Hematopoietic multipotent progenitor cell (in vitro differentiated cells): Measurements from ENCODE around the gene MDH1B. TPM values are rescaled to one million over a fixed set of nuclear protein-coding genes. Genes with fewer than 3 reads are reported as not detected.
"Not testable (repeated sequence)": the region's sequence is repeated elsewhere in the genome, so short reads cannot be mapped to it uniquely, and the experiment has no call there.

Source experiments
- DNase-seq, 3 donors: peaks; one replicate each; pipeline ENCODE4 v3.0.0-alpha.2; 2011 to 2015; ENCODE audit warnings: low read depth in 2 of 3, low spot score in 2 of 3
- total RNA-seq: library from RNA; depleted of rRNA; stranded (reverse); fragments of >200 nt; gene quantifications from one replicate; pipeline ENCODE4 v1.2.3, GENCODE V29; 2012

MDH1B gene
- 1.3 TPM for total RNA-seq

DNA sequence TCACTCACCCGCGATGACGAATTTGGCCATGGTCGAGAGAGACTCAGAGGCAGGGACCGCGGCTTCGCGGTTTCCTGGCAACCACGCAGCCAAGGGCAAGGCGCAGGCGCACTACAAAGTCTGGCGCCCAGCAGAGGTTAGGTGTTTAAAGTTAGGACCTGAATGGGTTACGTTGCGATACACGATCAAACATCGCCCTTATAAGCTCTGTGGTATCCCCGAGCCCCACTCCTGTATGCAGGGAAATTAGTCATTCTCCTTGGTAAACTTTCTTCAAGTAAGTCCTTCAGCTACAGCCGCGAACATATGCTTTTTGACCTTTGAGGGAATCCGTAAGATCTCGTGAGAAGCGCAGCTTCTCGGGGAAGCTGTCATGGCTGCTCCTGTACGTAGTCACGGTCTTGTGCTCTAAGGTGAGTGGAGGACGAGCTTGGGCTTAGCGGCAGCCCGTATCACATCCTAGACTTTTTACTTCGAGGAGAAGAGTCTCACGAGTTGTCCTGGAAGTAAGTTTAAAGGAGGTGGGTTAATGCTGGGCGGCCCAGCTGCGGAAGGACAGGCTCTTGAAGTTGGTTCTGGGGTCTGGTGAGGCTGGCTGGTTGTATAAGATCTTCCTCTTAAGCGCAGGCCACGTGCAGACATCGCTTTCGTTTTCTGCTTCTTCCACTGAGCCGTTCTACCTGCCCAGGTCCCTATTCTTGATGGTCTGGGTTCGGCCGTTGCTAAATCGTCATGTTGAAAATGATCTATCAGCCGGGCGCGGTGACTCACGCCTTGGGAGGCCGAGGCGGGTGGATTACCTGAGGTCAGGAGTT lies at the start of gene MDH1B, which contains the start of gene FASTKD2:
MDH1B (minus strand) TSS at position 87 of the 815 bp plus-strand sequence; CDS start at position 30, 57 bp downstream.
FASTKD2 (plus strand) TSS at position 365 of the 815 bp plus-strand sequence. CDS start 1,088 bp downstream, outside the sequence.
- peak; percentile 79 to 95 (median 95) for DNase-seq

DNA sequence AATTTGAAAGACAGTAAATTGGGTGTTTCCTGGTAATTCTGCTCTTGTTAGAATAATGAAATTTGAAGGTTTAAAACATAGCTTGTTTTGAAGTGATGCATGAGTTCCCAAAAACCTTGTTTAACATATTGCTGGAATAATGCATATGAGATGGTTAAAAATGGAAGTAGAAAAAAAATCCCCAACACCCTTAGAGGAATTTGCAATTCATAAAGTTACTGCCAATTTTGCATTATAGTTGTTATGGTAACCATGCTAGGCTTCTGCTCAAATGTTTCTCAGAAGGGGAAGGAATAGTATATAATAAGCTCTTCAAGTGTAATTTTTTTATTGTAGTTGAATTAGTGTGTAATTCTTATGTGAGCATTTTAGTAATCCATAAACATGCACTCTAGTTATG lies 49.4 kb upstream of the MDH1B start:
- no peak for DNase-seq

GRCh38 chr2:206812471-206812870 lies 47.3 kb upstream of the MDH1B start:
- not testable (repeated sequence) for DNase-seq

- not testable (repeated sequence) for DNase-seq
Measured at GRCh38 chr2:206807624-206808023, 42.5 kb upstream of the MDH1B start.

DNA sequence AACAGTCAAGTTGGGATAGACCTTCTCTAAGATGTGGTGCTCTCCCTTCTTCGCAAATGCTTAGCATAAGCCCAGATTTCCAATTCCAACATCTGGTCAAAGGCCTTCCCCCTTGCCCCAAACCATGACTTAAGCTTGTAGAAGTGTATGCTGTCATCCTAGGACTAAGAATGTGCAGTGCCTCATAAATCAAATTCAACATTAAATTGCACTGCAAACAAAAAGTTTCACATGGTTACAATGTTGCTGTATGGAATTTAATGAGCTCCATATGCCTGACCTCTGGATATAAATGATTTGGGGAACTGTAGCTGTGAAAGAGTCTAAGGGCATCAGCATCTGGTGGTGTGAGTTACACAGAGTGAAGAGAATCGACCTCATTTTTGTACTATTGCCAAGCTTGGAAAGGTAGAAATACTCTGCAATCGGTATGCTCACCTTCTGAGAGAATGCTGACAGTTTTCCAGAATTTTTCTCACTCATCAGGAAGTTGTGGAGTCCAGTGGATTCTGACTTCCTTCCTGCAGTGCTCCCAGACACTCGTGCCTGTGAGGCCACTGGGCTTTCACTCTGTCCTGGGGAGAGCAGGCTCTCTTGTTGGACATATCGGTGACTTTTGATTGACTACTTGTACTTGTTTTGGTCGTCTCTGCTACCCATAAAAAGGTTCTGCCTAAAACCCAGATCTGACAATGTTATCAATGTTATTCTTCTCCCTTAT lies 40.9 kb upstream of the MDH1B start:
- DNase-seq: no peak

DNA sequence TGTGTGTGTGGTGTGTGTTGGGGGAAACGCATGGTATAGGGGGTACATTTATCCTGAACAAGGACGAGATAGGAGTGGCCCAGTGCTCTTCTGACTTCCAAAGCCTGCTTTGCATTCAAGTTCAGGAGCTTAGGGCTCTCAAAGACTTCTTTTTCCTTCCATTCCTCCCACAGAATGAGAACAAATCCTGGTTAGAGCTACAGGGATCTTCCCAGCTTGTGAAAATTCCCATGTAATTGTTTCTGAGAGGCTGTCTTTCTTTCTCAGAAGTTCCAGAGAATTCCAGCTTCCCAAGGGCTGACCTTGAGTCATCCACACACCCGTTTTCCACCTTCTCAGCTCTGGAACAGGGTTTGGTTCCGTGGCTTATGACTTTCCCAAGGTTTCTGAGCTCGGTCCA lies 39.2 kb upstream of the MDH1B start:
- DNase-seq: no peak

GRCh38 chr2:206802654-206803514 lies 37.8 kb upstream of the MDH1B start:
- DNase-seq: no peak

DNA sequence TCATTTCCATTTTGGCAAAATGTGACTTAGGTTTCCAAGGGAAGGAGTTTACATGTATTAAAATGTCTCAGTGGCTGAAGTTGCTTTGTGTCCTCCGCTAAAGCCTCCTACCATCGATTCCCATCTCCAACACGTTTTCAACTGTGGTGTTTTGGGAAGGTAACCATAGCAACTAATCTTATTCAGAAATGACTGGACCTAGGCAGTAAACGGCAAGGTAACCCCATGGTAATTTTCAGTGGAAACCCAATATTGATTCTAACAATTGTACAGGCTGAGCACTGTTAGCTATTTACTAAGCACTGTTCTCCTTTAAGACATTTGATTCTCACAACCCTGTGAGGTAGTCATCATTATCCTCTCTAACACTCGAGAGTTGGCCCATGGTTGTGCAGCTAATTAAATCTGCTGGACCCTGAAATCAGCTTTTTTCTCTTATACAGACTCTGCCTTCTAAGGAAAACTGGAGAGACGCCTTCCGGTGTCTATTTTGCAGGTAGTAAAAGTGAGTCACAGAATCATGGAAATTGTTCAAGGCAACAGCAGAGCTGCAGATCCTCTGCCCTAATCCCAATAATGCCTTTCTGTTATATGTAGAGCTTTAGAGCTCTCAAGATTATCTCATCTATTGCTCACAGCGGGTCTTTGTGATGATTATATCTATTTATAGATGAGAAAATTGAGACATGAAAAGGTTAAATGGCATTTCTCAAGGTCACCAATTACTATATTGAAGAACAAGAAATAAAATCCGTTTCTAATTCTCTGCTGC lies 36.5 kb upstream of the MDH1B start:
- no peak for DNase-seq

- peak; percentile 31 to 83 (median 69) for DNase-seq
Measured at GRCh38 chr2:206800506-206801417, 35.6 kb upstream of the MDH1B start.

DNA sequence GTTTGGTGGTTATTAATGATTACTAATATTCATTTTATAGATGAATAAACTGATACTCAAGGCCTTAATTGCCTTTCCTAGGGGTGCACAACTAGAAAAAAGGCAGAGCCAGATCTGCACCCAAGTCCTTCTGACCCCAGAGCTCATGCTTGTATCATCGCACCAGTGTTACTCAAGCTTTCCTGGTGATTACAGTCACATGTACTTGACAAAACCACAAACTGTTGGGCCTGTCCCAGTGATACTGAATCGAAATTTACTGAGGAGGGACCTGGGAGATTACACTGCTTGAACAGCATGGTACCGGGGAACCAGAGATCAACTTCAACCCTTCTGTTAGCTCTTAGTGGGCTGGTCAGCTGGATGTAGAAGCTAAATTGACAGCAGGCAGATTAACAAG lies 34.0 kb upstream of the MDH1B start:
- peak in 1 of 3 donors; percentile 22 for DNase-seq

DNA sequence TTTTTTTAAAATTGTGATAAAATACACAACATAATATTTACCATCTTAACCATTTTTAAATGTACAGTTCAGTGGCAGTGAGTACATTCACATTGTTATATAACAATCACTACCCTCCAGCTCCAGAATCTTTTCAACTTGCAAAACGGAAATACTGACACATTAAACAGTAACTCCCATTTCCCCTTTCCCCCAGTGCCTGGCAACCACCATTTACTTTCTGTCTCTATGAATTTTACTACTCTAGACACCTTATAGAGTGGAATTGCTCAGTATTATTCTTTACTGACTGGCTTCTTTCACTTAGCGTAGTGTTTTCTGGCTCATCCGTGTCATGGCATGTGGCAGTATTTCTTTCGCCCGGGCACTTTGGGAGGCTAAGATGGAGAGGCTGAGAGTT lies 32.9 kb upstream of the MDH1B start:
- peak in 2 of 3 donors; percentile 42 to 65 for DNase-seq

DNA sequence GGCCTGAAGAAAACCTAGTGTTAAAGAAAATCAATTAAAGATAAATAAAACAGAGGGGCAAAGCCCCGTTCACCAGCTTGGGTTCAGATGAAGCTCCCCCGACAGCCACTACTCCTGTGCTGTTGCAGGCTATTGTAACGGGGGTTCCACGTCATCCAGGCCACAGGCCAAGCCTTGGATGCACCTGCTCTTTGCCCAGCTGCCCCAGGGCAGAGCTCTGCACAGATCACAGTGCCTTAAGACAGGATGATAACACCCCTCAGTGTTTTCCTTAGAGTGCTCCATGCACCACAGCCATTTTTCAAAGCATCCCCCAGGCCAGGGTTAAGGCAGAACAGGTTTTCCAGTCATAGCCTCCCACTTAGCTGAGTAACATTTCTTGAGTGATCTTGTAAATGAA lies 32.2 kb upstream of the MDH1B start:
- DNase-seq: no peak

- no peak for DNase-seq
Measured at GRCh38 chr2:206792645-206793044, 27.5 kb upstream of the MDH1B start.

- no peak for DNase-seq
Measured at GRCh38 chr2:206790311-206790935, 25.3 kb upstream of the MDH1B start.

DNA sequence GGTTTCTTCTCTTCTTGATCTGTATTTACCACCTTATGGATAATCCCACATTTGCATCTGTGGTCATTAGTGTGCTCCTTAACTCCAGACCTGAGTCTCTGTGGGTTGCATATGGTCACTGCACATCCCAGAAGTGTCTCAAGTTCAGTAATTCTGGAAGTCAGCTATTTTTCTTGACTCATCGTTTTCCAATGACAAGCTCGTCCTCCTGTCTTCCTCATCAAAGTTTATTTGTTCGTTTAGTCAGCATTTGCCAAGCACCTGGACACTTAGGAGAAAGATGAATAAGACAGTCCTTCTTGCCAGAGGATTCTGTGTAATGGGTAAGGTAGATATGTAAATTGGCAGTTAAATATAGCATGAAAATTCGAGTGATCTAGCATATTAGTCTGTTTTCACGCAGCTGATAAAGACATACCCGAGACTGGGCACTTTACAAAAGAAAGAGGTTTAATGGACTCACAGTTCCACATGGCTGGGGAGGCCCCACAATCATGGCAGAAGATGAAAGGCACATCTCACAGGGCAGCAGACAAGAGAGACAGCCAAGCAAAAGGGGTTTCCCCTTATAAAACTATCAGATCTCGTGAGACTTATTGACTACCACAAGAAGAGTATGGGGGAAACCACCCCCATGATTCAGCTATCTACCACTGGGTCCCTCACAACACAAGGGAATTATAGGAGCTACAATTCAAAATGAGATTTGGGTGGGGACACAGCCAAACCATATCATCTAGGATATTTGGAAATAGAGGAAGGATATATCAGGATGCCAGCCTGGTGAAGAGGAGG lies 19.6 kb upstream of the MDH1B start:
- no peak for DNase-seq

- DNase-seq: no peak
Measured at GRCh38 chr2:206783718-206784117, 18.6 kb upstream of the MDH1B start.

- DNase-seq: no peak
Measured at GRCh38 chr2:206780671-206781070, 15.5 kb upstream of the MDH1B start.

- DNase-seq: no peak
Measured at GRCh38 chr2:206776432-206776831, 11.3 kb upstream of the MDH1B start.
